Trophoblast cell (in vitro differentiated cells and primary cell): ENCODE measurements around the gene DLK2.

Source experiments
- DNase-seq, 2 donors: peaks; one replicate each; pipeline ENCODE4 v3.0.0-alpha.2; 2016
- H2AFZ ChIP-seq: 2 replicates; pipeline ENCODE4 v1.6.1; 2013; ENCODE audit warnings: low read length, moderate library complexity, mild to moderate bottlenecking; ENCODE audit not compliant: insufficient read depth, poor library complexity
- H2AK5ac ChIP-seq: 2 replicates; pipeline ENCODE4 v1.6.1; 2013; ENCODE audit warnings: mild to moderate bottlenecking, low read length
- H2BK120ac ChIP-seq: 2 replicates; pipeline ENCODE4 v1.6.1; 2013; ENCODE audit warnings: low read length, mild to moderate bottlenecking, moderate library complexity; ENCODE audit not compliant: insufficient read depth, poor library complexity
- H2BK12ac ChIP-seq: 2 replicates; pipeline ENCODE4 v1.6.1; 2013; ENCODE audit warnings: mild to moderate bottlenecking, low read length, moderate library complexity
- H2BK5ac ChIP-seq: 2 replicates; pipeline ENCODE4 v1.6.1; 2013; ENCODE audit warnings: low read length, low read depth, moderate library complexity, mild to moderate bottlenecking; ENCODE audit not compliant: poor library complexity
- H3K14ac ChIP-seq: 2 replicates; pipeline ENCODE4 v1.6.1; 2013; ENCODE audit warnings: mild to moderate bottlenecking, low read length
- H3K18ac ChIP-seq: 2 replicates; pipeline ENCODE4 v1.6.1; 2013; ENCODE audit warnings: mild to moderate bottlenecking, low read length
- H3K23ac ChIP-seq: 2 replicates; pipeline ENCODE4 v1.6.1; 2013; ENCODE audit warnings: low read length
- H3K27ac ChIP-seq: 2 replicates; pipeline ENCODE4 v1.5.1; 2013; ENCODE audit warnings: low read depth, mild to moderate bottlenecking, inconsistent platforms, low read length, moderate library complexity
- H3K27me3 ChIP-seq: 2 replicates; pipeline ENCODE4 v1.6.1; 2013; ENCODE audit warnings: inconsistent platforms, mild to moderate bottlenecking, low read length, moderate library complexity; ENCODE audit not compliant: insufficient read depth
- H3K36me3 ChIP-seq, 2 experiments: 1 replicate in 1 of 2; 2 replicates in 1 of 2; pipeline ENCODE4 v1.6.1; 2013; ENCODE audit warnings: low read length in 2 of 2, mild to moderate bottlenecking in 2 of 2, moderate library complexity in 1 of 2; ENCODE audit not compliant: insufficient read depth in 2 of 2, control insufficient read depth in 1 of 2
- H3K4ac ChIP-seq: 2 replicates; pipeline ENCODE4 v1.6.1; 2013; ENCODE audit warnings: low read depth, mild to moderate bottlenecking, low read length, moderate library complexity
- H3K4me1 ChIP-seq, 2 experiments: 1 replicate in 1 of 2; 2 replicates in 1 of 2; pipeline ENCODE4 v1.6.1; 2013; ENCODE audit warnings: low read length in 2 of 2, mild to moderate bottlenecking in 2 of 2, moderate library complexity in 1 of 2; ENCODE audit not compliant: insufficient read depth in 2 of 2, control insufficient read depth in 1 of 2
- H3K4me2 ChIP-seq: 2 replicates; pipeline ENCODE4 v1.6.1; 2013; ENCODE audit warnings: inconsistent platforms, mild to moderate bottlenecking, low read length, moderate library complexity
- H3K4me3 ChIP-seq: 2 replicates; pipeline ENCODE4 v1.5.1; 2013; ENCODE audit warnings: mild to moderate bottlenecking, low read depth, low read length, inconsistent platforms
- H3K79me1 ChIP-seq: one replicate; pipeline ENCODE4 v1.6.1; 2013; ENCODE audit warnings: low read length
- H3K79me2 ChIP-seq: 2 replicates; pipeline ENCODE4 v1.6.1; 2013; ENCODE audit warnings: low read length, mild to moderate bottlenecking; ENCODE audit not compliant: control insufficient read depth, insufficient read depth, poor library complexity
- H3K9ac ChIP-seq: 2 replicates; pipeline ENCODE4 v1.6.1; 2013; ENCODE audit warnings: mild to moderate bottlenecking, low read length
- H3K9me3 ChIP-seq: 2 replicates; pipeline ENCODE4 v1.6.1; 2013; ENCODE audit warnings: low read depth, mild to moderate bottlenecking, control low read depth, inconsistent platforms, low read length; ENCODE audit not compliant: insufficient read depth
- H4K12ac ChIP-seq: 2 replicates; pipeline ENCODE4 v1.6.1; 2013; ENCODE audit warnings: low read depth, mild to moderate bottlenecking, low read length, moderate library complexity
- H4K8ac ChIP-seq: 2 replicates; pipeline ENCODE4 v1.6.1; 2013; ENCODE audit warnings: low read depth, mild to moderate bottlenecking, low read length, moderate library complexity
- H4K91ac ChIP-seq: one replicate; pipeline ENCODE4 v1.6.1; 2013; ENCODE audit warnings: low read depth, mild to moderate bottlenecking, low read length, moderate library complexity
- WGBS: extraction: QIAGEN DNeasy Blood & Tissue Kit; methylation state at CpG from one replicate; pipeline ENCODE4 v1.1.7; 2013; ENCODE audit warnings: missing lambda C conversion rate; ENCODE audit not compliant: insufficient read length, insufficient coverage; ENCODE audit errors: extremely low coverage; 5-methylcytosine and 5-hydroxymethylcytosine counted together

DLK2 gene

DNA sequence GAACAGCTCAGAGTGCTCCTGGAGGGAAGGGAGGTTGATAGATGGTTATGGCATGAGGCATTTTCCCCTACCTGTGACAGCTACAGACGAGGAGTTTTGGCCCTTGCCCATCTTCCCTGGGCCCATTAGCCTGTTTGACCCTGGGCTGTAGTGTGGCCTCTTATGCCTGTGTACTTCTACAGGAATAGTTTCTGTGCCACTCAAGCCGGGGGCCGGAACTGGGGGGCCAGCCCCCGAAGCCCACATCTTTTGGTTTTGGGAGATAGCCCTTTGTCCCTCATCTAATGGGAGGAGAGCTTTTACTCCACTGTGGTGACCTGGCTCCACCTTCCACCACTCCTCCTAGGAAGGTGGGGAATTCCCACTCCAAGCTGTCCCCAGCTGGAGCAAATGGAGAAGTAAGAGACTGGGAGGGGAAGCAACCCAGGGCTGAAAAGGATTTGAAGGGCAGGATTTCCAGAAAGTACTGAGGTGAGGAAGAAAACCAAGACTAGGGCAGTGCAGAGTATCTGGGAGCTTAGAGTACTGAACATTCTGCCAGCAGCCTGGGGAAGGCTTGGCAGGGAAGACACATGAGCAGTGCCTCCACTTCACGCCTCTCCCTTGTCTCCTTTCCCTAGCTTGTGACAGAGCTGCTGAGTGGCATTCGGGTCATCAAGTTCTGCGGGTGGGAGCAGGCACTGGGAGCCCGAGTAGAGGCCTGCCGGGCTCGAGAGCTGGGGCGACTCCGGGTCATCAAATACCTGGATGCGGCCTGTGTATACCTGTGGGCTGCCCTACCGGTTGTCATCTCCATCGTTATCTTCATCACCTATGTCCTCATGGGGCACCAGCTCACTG is 21.1 kb downstream of the DLK2 start:
- Histone ChIP-seq H2BK120ac (no peak overlapping the region), H3K27me3 (no peaks in the 10 kb centered on the region), H3K9ac (no peak overlapping the region), H3K79me2 (no peaks in the 10 kb centered on the region), H3K79me1 (no peaks in the 10 kb centered on the region), H3K4me1 (no peaks in the 10 kb centered on the region), H3K4me2 (no peak overlapping the region), H2BK5ac (no peak overlapping the region), H3K18ac (no peak overlapping the region), H3K23ac (no peak overlapping the region), H3K9me3 (no peaks in the 10 kb centered on the region), H3K27ac (no peak overlapping the region), H3K4ac (no peak overlapping the region), H2AK5ac (no peak overlapping the region), H3K36me3 (peaks cover 27 to 46% of the 10 kb centered on the region in 2 experiments), H2AFZ (no peak overlapping the region), H4K91ac (no peak overlapping the region), H2BK12ac (no peak overlapping the region), H4K8ac (no peak overlapping the region), H3K14ac (no peak overlapping the region), H3K4me3 (no peak overlapping the region), H4K12ac (peak overlapping the region; percentile 36)
- no CpG with 5 or more reads among the region's 15 CpGs for WGBS
- DNase-seq, result no peak

DNA sequence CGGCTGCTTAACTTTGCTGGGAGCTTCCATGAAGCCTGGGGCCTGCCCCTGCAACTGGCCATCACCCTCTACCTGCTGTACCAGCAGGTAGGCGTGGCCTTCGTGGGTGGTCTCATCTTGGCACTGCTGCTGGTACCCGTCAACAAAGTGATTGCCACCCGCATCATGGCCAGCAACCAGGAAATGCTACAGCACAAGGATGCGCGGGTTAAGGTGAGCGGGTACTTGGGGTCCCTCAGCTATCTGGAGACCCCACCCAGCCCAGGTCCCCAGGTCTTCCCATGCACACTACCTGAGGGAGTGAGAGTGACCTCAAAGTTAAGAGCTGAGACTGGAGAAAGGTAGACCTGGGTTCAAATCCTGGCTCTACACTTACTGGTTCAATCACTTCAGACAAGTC is 22.2 kb downstream of the DLK2 start:
- Histone ChIP-seq H3K36me3 (peaks cover 20 to 38% of the 10 kb centered on the region in 2 experiments), H4K12ac (no peak overlapping the region), H3K14ac (no peak overlapping the region), H3K9me3 (no peaks in the 10 kb centered on the region), H3K27me3 (no peaks in the 10 kb centered on the region), H2AFZ (no peak overlapping the region), H3K27ac (no peak overlapping the region), H3K9ac (no peak overlapping the region), H3K4ac (no peak overlapping the region), H3K79me2 (no peaks in the 10 kb centered on the region), H2BK5ac (no peak overlapping the region), H3K23ac (no peak overlapping the region), H3K79me1 (no peaks in the 10 kb centered on the region), H4K8ac (no peak overlapping the region), H2AK5ac (no peak overlapping the region), H3K4me3 (peak overlapping the region; percentile 25), H2BK12ac (no peak overlapping the region), H4K91ac (no peak overlapping the region), H2BK120ac (no peak overlapping the region), H3K18ac (no peak overlapping the region), H3K4me1 (peaks cover 3% of the 10 kb centered on the region in 2 experiments), H3K4me2 (no peak overlapping the region)
- DNase-seq, result peak in 1 of 2 donors; percentile 19
- WGBS, result no CpG with 5 or more reads among the region's 8 CpGs

DNA sequence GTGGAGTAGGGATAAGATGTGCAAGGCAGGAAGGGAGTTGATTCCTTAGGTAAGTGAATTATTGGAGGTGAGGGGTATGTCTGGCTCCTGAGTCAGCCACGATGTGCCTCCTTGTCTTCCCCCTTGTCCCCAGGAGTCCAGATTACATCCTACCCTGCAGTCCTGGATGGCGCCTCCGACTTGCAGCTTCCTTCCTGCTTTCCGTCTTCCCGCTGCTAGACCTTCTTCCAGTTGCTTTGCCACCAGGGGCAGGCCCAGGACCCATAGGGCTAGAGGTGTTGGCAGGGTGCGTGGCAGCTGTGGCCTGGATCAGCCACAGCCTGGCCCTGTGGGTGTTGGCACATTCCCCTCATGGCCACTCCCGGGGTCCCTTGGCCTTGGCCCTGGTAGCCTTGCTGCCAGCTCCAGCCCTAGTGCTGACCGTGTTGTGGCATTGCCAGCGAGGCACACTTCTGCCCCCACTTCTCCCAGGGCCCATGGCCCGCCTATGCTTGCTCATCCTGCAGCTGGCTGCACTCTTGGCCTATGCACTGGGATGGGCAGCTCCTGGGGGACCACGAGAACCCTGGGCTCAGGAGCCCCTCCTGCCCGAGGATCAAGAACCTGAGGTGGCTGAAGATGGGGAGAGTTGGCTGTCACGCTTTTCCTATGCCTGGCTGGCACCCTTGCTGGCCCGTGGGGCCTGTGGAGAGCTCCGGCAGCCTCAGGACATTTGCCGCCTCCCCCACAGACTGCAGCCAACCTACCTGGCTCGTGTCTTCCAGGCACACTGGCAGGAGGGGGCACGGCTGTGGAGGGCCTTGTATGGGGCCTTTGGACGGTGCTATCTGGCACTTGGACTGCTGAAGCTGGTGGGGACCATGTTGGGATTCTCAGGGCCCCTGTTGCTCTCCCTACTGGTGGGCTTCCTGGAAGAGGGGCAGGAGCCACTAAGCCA is 23.1 kb downstream of the DLK2 start:
- Histone ChIP-seq H3K27me3 (no peaks in the 10 kb centered on the region), H4K12ac (no peak overlapping the region), H3K27ac (no peak overlapping the region), H2BK12ac (no peak overlapping the region), H4K91ac (no peak overlapping the region), H2BK5ac (no peak overlapping the region), H3K14ac (no peak overlapping the region), H3K23ac (no peak overlapping the region), H3K9me3 (no peaks in the 10 kb centered on the region), H3K4me3 (no peak overlapping the region), H2AFZ (no peak overlapping the region), H3K36me3 (peaks cover 20 to 31% of the 10 kb centered on the region in 2 experiments), H3K4me1 (peaks cover 3% of the 10 kb centered on the region in 2 experiments), H3K79me1 (peaks cover 4% of the 10 kb centered on the region), H3K4me2 (no peak overlapping the region), H3K18ac (peak overlapping the region; percentile 9), H2BK120ac (no peak overlapping the region), H4K8ac (no peak overlapping the region), H2AK5ac (no peak overlapping the region), H3K4ac (no peak overlapping the region), H3K79me2 (peaks cover 4% of the 10 kb centered on the region), H3K9ac (no peak overlapping the region)
- no peak for DNase-seq
- WGBS, result no CpG with 5 or more reads among the region's 19 CpGs

DNA sequence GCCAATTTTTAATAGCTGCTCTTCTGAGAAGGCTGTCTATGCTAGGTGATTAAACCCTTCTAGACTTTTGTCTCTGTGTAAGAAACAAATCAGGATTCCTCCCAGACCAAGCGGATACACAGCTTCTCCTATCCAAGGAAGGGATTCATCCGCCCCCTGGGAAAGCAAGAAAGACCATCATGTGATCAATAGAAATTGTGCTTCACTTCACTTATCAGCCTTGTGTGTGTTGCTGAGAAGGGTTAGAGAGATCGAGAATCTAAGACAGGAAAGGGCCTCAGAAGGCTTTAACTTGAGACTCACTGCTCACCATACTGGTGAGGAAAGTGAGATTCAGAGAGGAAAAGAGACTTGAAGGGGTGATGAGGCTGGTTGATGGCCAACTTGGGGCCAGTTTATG is 26.5 kb downstream of the DLK2 start:
- Histone ChIP-seq H3K9ac (no peak overlapping the region), H3K36me3 (peaks cover 14 to 19% of the 10 kb centered on the region in 2 experiments), H3K14ac (no peak overlapping the region), H2BK120ac (no peak overlapping the region), H3K27me3 (no peaks in the 10 kb centered on the region), H3K4me2 (peak overlapping the region; percentile 94), H3K4me1 (peaks cover 3% of the 10 kb centered on the region in 2 experiments), H3K9me3 (no peaks in the 10 kb centered on the region), H4K12ac (no peak overlapping the region), H3K4ac (no peak overlapping the region), H2BK12ac (no peak overlapping the region), H3K79me2 (peaks cover 4% of the 10 kb centered on the region), H3K4me3 (no peak overlapping the region), H2BK5ac (no peak overlapping the region), H3K18ac (no peak overlapping the region), H2AFZ (no peak overlapping the region), H3K79me1 (peaks cover 7% of the 10 kb centered on the region), H3K23ac (no peak overlapping the region), H2AK5ac (no peak overlapping the region), H3K27ac (no peak overlapping the region), H4K91ac (no peak overlapping the region), H4K8ac (no peak overlapping the region)
- WGBS, result no CpG with 5 or more reads among the region's 3 CpGs
- DNase-seq, result no peak
